ENCODE results near the gene ANKRD44.
"Not testable (repeated sequence)": the region's sequence is repeated elsewhere in the genome, so short reads cannot be mapped to it uniquely, and the experiment has no call there.

The ANKRD44 gene

DNA sequence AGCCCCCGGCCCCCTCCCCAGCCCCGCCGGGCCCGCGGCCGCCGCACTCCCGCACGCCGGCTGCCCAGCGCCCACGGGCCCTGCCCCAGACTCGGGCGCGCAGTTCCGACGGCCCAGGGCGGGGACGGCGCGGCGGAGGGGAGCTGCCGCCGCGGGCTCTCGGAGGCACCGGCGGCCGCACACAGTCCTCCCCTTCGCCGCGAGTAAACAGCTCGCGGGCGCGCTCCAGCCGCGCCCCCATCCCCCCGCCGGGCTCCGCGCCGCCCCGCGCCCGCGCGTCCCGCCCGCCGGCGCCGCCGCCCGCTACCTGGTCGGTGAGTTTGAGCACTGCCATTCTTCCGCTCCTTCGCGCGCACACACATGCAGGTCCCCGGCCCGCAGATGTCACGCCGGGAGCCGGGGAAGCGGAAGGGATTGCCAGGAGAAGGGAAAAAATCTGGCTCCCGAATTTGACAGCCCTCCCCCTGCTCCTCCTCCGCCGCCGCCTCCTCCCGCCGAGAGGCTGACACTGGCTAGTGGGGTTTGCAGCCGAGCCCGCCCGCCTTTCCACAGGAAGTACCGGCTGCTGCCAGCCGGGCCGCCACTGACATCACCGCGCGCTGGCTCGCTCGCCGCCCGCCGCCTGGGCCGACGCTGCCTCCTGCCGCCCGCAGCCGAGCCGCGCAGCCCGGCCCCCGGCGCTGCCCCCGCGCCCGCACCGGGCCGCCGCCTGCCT, at the start of gene ANKRD44:
Gene ANKRD44 (minus strand): TSS at position 510 of the 715 bp plus-strand sequence. CDS start 176 bp downstream, at position 334.
- H3K4me3 ChIP-seq (ENCODE audit: low read depth, low read length) = peak within 1 kb of the TSS; percentile 67

DNA sequence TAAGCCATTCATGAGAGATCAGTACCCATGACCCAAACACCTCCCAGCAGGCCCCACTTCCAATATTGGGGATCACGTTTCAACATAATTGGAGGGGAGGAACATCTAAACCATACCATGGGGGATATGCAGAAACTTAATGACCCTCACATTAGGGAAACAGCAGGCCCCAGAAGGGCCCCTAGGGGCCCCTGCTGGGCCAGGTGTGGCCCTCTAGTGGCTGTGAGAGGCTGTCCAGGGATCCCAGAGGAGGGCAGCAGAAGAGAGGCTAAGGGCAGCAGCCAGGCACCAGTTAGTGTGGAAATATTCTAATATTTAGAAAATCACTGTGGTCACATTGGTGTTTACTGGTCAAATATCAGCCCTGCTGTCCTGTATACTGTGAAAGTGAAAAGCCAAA, 49.3 kb upstream of the ANKRD44 start:
- H3K4me3 ChIP-seq (ENCODE audit: low read depth, low read length) = no peak overlapping the region

DNA sequence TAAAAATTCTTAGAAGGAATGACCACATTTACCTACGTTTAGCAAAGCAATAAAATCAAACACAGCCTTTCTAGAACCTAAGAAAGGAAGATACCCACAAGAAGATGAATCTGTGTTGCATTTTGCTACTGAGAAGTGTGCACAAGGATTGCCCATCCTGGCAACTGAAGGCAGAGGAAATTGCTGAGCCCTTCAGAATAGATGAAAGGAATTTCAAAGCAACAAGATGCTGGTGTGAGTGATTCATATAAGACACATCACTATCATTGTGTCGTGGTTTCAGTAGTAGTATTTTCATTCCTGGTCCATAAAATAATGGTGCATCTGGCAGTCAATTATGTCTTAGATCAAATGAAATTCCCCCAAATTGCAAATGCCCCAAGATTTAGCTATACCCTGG, 48.4 kb upstream of the ANKRD44 start:
- no peak overlapping the region for H3K4me3 ChIP-seq (ENCODE audit: low read depth, low read length)

DNA sequence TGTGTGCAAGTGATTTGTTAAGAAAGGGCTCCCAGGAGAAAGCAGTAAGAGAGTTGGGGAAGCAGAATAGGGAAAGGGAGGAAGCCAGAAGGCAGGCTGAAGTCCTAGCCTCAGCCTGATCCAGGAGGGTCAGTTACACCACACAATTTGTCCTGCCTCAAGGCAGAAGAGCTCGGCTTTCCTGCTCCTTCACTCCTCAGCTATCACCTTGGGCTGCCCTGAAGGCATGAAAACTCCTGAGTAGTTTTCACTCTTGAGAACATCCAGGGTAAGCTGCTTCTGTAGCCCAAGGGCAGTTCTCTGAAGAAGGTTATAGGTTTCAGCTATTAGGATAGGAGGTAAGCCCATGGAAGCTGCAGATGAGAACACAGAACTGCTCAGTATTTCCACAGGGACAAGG, 47.4 kb upstream of the ANKRD44 start:
- no peak overlapping the region for H3K4me3 ChIP-seq (ENCODE audit: low read depth, low read length)

DNA sequence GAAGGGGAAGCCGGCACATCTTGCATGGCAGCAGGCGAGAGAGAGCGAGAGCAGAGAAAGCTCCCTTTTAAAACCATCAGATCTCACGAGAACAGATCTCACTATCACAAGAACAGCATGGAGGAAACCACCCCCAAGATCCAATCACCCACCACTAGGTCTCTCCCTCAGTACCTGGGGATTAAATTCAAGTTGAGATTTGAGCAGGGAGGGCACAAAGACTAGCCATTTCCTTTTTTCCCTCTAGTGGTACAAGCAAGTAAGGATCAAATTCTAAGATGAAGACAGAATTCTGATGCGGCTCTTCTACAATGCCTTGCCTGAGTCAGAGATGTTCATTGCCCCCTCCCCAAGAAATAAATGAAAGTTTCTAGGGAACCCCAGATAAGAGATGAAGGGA, 45.6 kb upstream of the ANKRD44 start:
- H3K4me3 ChIP-seq (ENCODE audit: low read depth, low read length) = no peak overlapping the region

DNA sequence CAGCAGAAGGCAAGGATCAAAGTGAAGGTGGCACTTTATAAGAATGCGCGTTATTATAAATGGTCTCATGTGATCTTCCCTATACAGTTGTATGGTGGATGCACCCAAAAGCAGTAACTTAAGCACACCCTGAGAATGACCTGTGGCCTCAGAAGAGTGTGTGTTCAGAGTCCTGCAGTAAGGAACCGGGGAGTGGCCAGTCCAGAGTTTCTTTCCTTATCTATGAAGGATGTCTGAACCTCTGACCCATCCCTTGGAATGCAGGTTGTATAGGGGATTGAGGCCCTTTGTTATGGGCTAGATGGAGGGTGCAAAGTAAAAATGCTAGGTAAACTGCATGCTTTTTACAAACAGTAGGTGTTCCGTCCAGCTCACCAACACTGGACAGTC, 43.6 kb upstream of the ANKRD44 start:
- H3K4me3 ChIP-seq (ENCODE audit: low read depth, low read length) = no peak overlapping the region

DNA sequence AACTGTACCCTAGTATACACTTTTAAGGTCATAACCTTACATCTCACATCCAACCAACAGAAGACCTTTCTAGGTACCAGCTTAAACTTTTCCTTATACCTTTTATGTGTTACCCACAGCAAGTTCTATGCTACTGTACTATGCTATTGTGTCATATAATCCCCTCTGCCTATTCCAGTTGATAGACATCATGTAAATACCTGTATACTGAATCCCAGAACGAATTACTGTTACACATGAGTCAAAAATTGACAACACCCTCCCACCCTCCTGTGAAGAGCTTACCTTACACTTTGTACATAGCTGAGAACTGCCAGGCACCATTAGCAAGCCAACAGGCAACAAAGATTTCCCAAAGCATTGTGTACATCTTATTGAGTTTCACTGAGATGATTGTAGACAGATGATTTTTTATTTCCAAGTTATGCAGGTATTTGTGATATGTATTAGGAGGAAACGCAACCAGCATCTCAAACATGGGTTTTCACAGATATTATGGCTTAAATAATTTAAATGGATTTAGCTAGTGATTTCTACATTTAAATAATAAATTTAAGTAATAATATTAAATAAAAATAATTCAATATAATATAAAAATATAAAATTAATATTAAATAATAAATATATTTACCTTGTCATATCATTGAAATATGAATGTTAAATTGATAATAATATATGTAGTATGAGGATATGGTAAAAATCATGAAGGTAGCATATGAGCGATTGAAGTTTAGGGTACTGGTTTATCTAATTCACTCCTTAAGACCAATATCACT, 43.0 kb upstream of the ANKRD44 start:
- H3K4me3 ChIP-seq (ENCODE audit: low read depth, low read length) = no peak overlapping the region

DNA sequence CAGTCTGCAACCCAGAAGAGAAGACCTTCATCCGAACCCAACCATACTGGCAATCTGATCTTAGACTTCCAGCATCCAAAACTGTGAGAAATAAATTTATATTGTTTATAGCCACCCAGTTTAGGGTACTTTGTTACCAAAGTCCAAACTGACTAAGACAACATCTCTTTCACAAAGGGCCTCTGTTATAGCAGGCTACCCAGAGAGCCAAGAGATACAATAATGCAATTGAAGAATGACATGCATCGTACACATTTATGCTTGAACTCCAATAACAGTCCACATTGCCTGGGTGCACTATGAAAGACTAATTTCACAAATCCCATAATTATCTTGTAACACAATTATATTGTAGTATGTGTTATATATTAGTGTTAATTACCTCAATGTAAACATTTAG, 39.1 kb upstream of the ANKRD44 start:
- no peak overlapping the region for H3K4me3 ChIP-seq (ENCODE audit: low read depth, low read length)

DNA sequence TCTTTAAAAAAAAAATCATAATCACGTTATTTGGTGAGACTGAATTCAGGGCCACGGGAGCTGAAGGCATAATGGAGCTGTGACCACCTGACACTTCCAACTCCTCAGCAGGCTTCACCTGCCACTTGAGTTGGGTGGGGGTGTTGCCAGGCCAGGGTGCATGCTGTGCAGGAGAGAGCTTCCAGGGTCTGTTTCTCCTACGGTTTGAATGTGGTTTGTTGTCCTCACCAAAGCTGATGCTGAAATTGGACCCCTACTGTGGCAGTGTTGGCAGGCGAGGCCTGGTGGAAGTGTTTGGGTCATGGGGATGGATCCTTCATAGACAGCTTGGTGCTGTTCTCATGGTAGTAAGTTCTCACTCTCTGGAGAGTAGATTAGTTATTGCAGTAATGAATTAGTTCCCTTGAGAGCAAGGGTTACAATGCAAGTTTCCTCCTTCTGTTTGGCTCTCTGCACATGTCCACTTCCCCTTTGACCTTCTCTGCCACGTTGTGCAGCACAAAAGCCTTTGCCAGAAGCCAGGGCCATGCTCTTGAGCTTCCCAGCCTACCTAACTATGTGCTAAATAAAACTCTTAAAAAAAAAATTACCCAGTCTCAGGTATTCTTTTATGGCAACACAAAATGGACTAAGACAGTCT, 38.3 kb upstream of the ANKRD44 start:
- H3K4me3 ChIP-seq (ENCODE audit: low read depth, low read length) = no peak overlapping the region

DNA sequence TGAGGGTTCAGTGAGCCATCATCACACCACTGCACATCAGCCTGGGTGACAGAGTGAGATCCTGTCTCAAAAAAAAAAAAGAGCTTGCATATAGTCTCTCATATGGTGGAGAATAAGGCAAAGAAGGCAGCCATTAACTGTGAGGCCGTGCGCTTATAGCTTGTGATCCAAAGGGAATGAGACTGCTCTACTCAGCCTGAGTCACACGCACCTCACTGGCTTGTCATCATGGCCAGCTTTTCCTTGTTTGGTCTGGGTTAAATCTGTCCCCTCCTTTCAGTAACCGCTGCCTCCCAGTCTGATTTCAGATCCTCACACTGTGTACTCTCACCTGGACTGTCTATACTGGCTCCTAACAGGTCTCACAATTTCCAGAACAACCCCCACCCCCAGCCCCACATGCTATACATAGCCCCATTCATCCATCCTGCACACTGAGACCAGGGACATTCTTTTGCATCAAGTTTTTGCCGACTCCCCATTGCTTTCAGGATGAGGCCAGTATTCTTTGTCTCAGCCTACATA, 35.3 kb upstream of the ANKRD44 start:
- no peak overlapping the region for H3K4me3 ChIP-seq (ENCODE audit: low read depth, low read length)

DNA sequence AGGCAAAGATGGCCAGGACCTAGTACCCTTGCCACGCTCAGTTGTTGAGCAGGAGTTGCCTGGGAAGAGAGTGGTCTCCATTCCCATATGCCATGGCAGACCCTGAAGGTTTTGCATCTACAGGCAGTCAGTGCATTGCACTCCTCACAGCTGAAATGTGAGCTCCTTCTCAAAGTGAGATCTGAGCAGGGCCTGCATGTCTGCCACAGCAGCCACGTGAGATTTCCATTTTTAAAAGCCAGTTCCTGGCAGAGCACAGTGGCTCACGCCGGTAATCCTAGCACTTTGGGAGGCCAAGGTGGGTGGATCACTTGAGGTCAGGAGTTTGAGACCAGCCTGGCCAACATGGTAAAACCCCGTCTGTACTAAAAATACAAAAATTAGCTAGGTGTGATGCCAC, 33.4 kb upstream of the ANKRD44 start:
- not testable (repeated sequence) for H3K4me3 ChIP-seq (ENCODE audit: low read depth, low read length)

DNA sequence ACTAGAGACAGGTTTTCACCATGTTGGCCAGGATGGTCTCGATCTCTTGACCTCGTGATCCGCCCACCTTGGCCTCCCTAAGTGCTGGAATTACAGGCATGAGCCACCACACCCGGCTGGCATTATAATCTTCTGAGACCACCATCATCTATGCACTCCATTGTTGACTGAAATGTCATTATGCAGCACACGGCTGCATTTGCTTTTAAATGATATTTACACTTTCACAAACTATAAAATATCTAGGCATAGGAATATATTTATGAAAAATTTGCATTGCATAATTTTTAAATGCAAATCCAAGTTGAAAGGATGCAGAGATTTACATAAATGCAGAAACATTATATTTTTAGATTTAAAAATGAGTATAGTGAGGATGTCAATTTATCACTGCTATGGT, 30.0 kb upstream of the ANKRD44 start:
- H3K4me3 ChIP-seq (ENCODE audit: low read depth, low read length) = no peak overlapping the region

DNA sequence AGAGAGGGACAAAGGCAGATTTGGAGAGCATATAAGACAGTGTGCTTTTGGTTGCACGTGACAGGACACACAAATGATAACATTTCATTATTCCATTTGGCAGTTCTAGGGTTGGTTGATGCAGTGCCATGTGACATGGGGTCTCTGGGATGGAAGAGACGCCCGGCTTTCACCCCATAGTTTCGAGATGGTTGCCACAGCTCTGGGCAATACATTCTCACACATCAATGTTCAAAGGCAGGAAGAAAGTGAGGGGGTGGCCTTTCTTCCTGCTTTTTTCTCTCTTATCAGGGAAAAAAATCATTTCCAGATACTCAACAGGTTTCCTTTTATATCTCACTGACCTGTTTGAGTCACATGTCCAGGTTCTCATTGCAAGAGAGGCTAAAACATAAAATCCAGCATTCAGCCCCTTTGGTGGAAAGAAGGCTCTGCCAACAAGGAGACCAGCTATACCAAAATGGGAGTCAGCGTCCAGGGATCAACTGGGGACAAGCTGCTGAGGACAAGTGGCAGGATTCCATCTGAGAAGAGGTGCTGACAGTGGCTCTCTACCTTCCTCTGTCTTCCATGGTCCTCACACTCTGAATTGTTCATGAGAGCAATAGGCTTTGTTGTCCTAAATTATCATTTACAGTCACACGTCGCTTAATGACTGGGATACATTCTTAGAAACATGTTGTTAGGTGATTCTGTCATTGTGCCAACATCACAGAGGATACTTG, 29.1 kb upstream of the ANKRD44 start:
- no peak overlapping the region for H3K4me3 ChIP-seq (ENCODE audit: low read depth, low read length)

DNA sequence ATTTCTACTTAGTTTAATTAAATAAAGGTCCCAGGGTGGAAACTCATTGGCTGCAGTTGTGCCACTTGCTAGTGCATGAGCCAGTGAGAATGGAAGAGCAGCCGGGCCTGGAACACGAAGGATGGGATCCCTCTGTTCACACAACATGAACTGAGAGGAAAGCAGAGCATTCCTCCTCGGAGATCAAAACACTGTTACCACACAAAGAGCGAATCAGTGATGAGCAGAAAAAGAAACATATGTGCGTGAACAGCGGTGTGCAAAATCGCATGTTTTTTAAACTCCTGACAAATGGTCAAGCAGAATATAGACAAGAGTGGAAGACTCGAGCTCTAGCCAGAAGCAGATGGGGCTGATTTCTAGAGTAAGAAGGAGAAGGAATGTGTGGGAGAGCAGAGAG, 28.4 kb upstream of the ANKRD44 start:
- no peak overlapping the region for H3K4me3 ChIP-seq (ENCODE audit: low read depth, low read length)

DNA sequence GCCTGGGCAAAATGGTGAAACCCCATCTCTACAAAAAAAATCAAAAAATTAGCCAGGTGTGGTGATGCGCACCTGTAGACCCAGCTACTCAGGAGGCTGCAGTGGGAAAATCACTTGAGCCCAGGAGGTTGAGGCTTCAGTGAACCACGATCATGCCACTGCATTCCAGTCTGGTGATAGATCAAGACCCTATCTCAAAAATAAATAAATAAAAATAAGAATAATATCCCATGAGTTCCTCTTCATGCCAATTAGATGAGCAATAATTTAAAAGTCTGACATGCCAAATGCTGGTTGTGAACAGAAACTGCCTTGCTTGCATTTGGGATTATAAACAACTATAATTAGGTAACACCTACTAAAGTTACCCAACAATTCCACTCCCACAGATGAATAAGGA, 22.1 kb upstream of the ANKRD44 start:
- H3K4me3 ChIP-seq (ENCODE audit: low read depth, low read length) = no peak overlapping the region

DNA sequence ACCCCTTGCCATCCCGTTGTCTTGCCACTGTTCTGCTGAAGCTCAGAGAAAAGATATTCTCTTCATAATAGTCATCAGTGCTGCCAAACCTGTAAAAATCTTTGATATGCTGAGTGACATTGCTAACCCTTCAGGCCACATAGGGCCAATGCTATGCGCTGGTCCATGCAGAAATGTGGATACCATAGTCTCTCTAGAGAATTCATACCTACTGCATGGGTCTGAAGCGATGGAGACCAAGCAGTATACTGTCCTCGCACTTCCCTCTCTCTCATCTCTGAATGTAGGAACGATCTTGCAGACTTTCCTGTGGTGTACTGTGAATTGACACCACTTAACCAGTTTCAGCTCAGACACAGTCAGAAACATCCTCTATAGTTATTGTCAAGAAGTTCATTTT, 17.9 kb upstream of the ANKRD44 start:
- no peak overlapping the region for H3K4me3 ChIP-seq (ENCODE audit: low read depth, low read length)

DNA sequence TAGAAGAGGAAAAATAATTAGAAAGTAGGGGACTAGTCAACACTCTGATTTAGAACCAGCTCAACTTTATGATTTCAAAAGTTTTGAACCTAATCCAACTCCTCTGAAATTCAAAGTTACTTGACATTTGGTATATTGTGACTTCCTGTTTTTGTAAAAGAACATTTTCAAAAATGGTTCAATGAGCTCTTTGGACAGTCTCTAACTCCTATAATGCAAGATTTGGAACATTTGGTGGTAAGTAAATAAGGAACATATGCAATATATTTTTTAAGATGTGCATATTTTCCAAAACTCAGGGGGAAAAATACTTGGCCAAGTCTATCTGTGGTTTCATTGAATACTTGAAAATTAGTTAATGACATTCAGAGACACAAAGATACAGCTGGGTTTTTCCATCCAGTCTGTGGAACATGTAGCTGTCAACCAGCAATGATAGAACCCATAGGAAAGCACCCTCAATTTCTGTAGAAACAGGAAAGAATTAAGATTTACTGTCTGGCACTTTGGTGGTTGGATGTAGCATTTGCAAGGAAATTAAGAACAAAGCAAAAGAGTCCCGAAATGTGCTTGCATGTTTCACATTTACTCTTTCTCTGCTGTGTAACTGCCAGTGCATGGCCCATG, 17.0 kb upstream of the ANKRD44 start:
- H3K4me3 ChIP-seq (ENCODE audit: low read depth, low read length) = no peak overlapping the region

DNA sequence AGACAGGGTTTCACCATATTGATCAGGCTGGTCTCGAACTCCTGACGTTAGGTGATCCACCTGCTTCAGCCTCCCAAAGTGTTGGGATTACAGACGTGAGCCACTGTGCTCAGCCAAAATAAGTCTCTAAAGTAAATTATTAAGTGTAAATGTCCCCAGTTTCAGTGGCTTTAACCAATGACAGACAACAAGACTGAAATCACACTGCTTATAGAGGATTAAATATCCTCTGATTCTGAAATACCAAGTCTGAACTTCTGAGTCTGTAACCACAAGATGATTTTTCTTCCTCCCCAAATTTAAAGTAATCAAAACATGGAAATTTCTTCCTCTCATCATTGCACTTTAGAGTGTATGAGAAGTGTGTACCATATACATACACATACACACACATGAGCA, 16.5 kb upstream of the ANKRD44 start:
- no peak overlapping the region for H3K4me3 ChIP-seq (ENCODE audit: low read depth, low read length)

DNA sequence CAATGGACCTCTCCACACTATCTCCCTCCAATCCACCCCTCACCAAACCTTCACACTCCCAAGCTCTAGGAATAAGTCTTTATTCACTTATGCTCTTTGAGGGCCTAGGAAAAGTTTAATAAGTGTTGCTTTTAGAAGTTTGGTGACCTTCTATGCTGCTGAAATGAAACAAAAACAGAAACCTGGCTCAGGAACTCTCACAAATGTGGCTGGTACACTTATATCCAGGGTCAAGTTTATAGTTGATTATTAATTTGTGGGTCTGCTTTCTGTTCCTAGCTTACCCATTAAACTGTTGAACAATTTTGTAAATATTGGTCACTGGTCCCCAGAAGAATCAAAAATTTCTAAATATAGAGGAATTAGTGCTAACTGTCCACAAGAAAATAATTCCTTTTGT, 14.2 kb upstream of the ANKRD44 start:
- H3K4me3 ChIP-seq (ENCODE audit: low read depth, low read length) = no peak overlapping the region
